B cell (primary cell): ENCODE results near the gene ABTB2. TPM values are rescaled to one million over a fixed set of nuclear protein-coding genes. Genes with fewer than 3 reads are reported as not detected.

ENCODE experiments used
- ATAC-seq: fragments of 200-7000 bp; cut with Tn5 transposase; one replicate; pipeline ENCODE4 v1.10.0; 2021; ENCODE audit warnings: low read depth, mild to moderate bottlenecking, moderate number of reproducible peaks, moderate library complexity
- CTCF ChIA-PET: fragments of 350-600 bp; sonication (Branson Sonifier 250); formaldehyde crosslinking; loops from one replicate; lab custom pipeline; 2021; ENCODE audit warnings: antibody characterized with exemption, inconsistent platforms; lab: Charles Lee
- POLR2A ChIA-PET: fragments of 350-600 bp; sonication (Branson Sonifier 250); formaldehyde crosslinking; loops from one replicate; lab custom pipeline; 2021; ENCODE audit warnings: antibody characterized with exemption; lab: Charles Lee
- DNase-seq: peaks from one replicate; pipeline ENCODE4 v3.0.0; 2013
- H2AFZ ChIP-seq: 2 replicates; pipeline ENCODE4 v1.6.1; 2012; ENCODE audit warnings: mild to moderate bottlenecking, low read depth, low read length; ENCODE audit not compliant: insufficient read depth, poor library complexity, severe bottlenecking
- H3K27ac ChIP-seq, 2 donors: 1 replicate in 1 of 2; 2 replicates in 1 of 2; pipeline ENCODE4 v1.5.1; 2012 to 2013; ENCODE audit warnings: low read length in 2 of 2, mild to moderate bottlenecking in 2 of 2, moderate library complexity in 1 of 2
- H3K27me3 ChIP-seq, 4 experiments: fragments of 200-600 bp in 1 of 4; sonication (generic) in 1 of 4; replicated peaks in 1 of 4; 1 replicate in 2 of 4; 2 replicates in 2 of 4; pipeline versions ENCODE4 v1.6.1 to v1.7.0; 2013 to 2016; ENCODE audit warnings: low read length in 3 of 4, mild to moderate bottlenecking in 2 of 4, mixed read lengths in 1 of 4, moderate library complexity in 1 of 4; ENCODE audit not compliant: insufficient read depth in 4 of 4, control insufficient read depth in 3 of 4; ENCODE audit errors: control extremely low read depth in 1 of 4
- H3K36me3 ChIP-seq, 2 experiments: replicated peaks in 1 of 2; 1 replicate in 1 of 2; 2 replicates in 1 of 2; pipeline versions ENCODE4 v1.6.1 to v1.7.1; 2013; ENCODE audit warnings: low read length in 1 of 2; ENCODE audit not compliant: insufficient read depth in 2 of 2, control insufficient read depth in 1 of 2; ENCODE audit errors: control extremely low read depth in 1 of 2, extremely low read depth in 1 of 2
- H3K4me1 ChIP-seq, 2 donors: fragments of 200-600 bp in 1 of 2; sonication (generic) in 1 of 2; 1 replicate in 1 of 2; 2 replicates in 1 of 2; pipeline versions ENCODE4 v1.5.1 to v1.6.1; 2013 to 2017; ENCODE audit warnings: low read length in 2 of 2; ENCODE audit not compliant: control insufficient read depth in 2 of 2, insufficient read depth in 2 of 2
- H3K4me2 ChIP-seq: replicated peaks from 2 replicates; pipeline ENCODE3; 2012; ENCODE audit warnings: mild to moderate bottlenecking, low read depth, low read length; ENCODE audit not compliant: poor library complexity, severe bottlenecking
- H3K4me3 ChIP-seq, 5 experiments: fragments of 200-600 bp in 1 of 5; sonication (generic) in 1 of 5; 1 replicate in 3 of 5; 2 replicates in 2 of 5; pipeline versions ENCODE4 v1.5.1 to v1.7.0; 2011 to 2016; ENCODE audit warnings: low read length in 4 of 5, mild to moderate bottlenecking in 4 of 5, low read depth in 2 of 5, control low read depth in 1 of 5, moderate library complexity in 1 of 5; ENCODE audit not compliant: insufficient read depth in 1 of 5; ENCODE audit errors: control extremely low read depth in 1 of 5, extremely low read depth in 1 of 5
- H3K79me2 ChIP-seq: fragments of 200-600 bp; sonication (generic); one replicate; pipeline ENCODE4 v1.6.0; 2016; ENCODE audit warnings: low read length; ENCODE audit not compliant: control insufficient read depth, insufficient read depth
- H3K9ac ChIP-seq: fragments of 200-600 bp; sonication (generic); 2 replicates; pipeline ENCODE4 v1.6.1; 2017; ENCODE audit warnings: mild to moderate bottlenecking, low read length, moderate library complexity
- H3K9me3 ChIP-seq, 3 donors: one replicate each; pipeline versions ENCODE4 v1.6.1 to v1.7.1; 2013; ENCODE audit warnings: low read length in 2 of 3; ENCODE audit not compliant: control insufficient read depth in 2 of 3, insufficient read depth in 1 of 3; ENCODE audit errors: control extremely low read depth in 1 of 3
- H4K20me1 ChIP-seq: 2 replicates; pipeline ENCODE4 v1.6.0; 2012; ENCODE audit warnings: mild to moderate bottlenecking, low read length; ENCODE audit not compliant: insufficient read depth, control insufficient read depth, poor library complexity, severe bottlenecking
- H3K27ac Mint-ChIP-seq: one replicate; pipeline ENCODE4 v1.8.0; 2021; ENCODE audit warnings: mixed read lengths
- H3K27me3 Mint-ChIP-seq: one replicate; pipeline ENCODE4 v1.8.0; 2021; ENCODE audit warnings: mixed read lengths
- H3K4me1 Mint-ChIP-seq: one replicate; pipeline ENCODE4 v1.8.0; 2021; ENCODE audit warnings: mixed read lengths
- H3K4me3 Mint-ChIP-seq: one replicate; pipeline ENCODE4 v1.8.0; 2021; ENCODE audit warnings: mixed read lengths
- H3K9me3 Mint-ChIP-seq: one replicate; pipeline ENCODE4 v1.8.0; 2022; ENCODE audit warnings: mixed read lengths; ENCODE audit not compliant: insufficient read depth
- EZH2 ChIP-seq: IDR thresholded peaks from 2 replicates; pipeline ENCODE4 v1.6.1; 2012; ENCODE audit warnings: borderline replicate concordance, low read depth, mild to moderate bottlenecking, moderate library complexity, low read length; ENCODE audit not compliant: insufficient read depth, poor library complexity, severe bottlenecking
- WGBS: methylation state at CpG from one replicate; pipeline ENCODE4 v1.1.5; 2013; ENCODE audit warnings: missing lambda C conversion rate; ENCODE audit not compliant: insufficient coverage; 5-methylcytosine and 5-hydroxymethylcytosine counted together
- intact Hi-C: fragments of 100-400 bp; cut with micrococcal nuclease; formaldehyde crosslinking; loops from one replicate; pipeline ENCODE4 v1.10.0; 2022
- polyA plus RNA-seq: library from polyadenylated mRNA; depleted of rRNA; stranded (reverse); fragments of >200 nt; gene quantifications from 2 replicates; pipeline ENCODE4 v1.2.3, GENCODE V29; 2012
- total RNA-seq, 2 donors: library from RNA; stranded (reverse); fragments of 120-200 nt in 1 of 2; gene quantifications; 1 replicate in 1 of 2; 2 replicates in 1 of 2; pipeline versions ENCODE4 v1.2.3 to v1.2.4, GENCODE V29; 2013 to 2022
- TF ChIP-seq, protein P1 (sequence below): fragments of 200-600 bp; IDR thresholded peaks from one replicate; pipeline ENCODE4 v1.8.0; 2022; ENCODE audit warnings: antibody characterized with exemption, mild to moderate bottlenecking

ABTB2 gene
- total and polyA plus RNA-seq, 2 donors (not counting 1 experiment from before 2014, with no cell fraction given) = 0.30 to 5.9 TPM

GRCh38 chr11:34356130-34356529, 1.7 kb downstream of the ABTB2 start:
- Histone ChIP-seq H3K4me2 (peak overlapping the region; percentile 99), H3K27me3 (peaks cover 0 to 44% (median 34%) of the 10 kb centered on the region in 4 experiments), H3K36me3 (no peaks in the 10 kb centered on the region), H3K4me1 (peaks cover 22 to 38% of the 10 kb centered on the region in 2 donors), H4K20me1 (no peaks in the 10 kb centered on the region), H3K79me2 (no peaks in the 10 kb centered on the region), H3K4me3 (peak overlapping the region in 2 of 5 experiments; percentile 22 to 70), H3K27ac (no peak overlapping the region), H3K9ac (no peak overlapping the region), H3K9me3 (peaks cover 0 to 8% (median 0%) of the 10 kb centered on the region in 3 donors), H2AFZ (no peak overlapping the region)
- H3K27me3 Mint-ChIP-seq = peaks cover 44% of the 10 kb centered on the region
- WGBS = 23% methylated on average over 2 of the region's 7 CpGs
- TF ChIP-seq EZH2 = no peak
- TF ChIP-seq, protein P1, sequence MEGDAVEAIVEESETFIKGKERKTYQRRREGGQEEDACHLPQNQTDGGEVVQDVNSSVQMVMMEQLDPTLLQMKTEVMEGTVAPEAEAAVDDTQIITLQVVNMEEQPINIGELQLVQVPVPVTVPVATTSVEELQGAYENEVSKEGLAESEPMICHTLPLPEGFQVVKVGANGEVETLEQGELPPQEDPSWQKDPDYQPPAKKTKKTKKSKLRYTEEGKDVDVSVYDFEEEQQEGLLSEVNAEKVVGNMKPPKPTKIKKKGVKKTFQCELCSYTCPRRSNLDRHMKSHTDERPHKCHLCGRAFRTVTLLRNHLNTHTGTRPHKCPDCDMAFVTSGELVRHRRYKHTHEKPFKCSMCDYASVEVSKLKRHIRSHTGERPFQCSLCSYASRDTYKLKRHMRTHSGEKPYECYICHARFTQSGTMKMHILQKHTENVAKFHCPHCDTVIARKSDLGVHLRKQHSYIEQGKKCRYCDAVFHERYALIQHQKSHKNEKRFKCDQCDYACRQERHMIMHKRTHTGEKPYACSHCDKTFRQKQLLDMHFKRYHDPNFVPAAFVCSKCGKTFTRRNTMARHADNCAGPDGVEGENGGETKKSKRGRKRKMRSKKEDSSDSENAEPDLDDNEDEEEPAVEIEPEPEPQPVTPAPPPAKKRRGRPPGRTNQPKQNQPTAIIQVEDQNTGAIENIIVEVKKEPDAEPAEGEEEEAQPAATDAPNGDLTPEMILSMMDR = no peak
- H3K9me3 Mint-ChIP-seq = no peaks in the 10 kb centered on the region
- intact Hi-C loops = loop anchor here (5.0 to 10.0 kb wide), 3 partner anchors 136 to 1099 kb away; partner anchors contain the start of gene HIPK3
- H3K4me1 Mint-ChIP-seq = peaks cover 37% of the 10 kb centered on the region
- ATAC-seq (no peak), DNase-seq (peak; percentile 16)
- CTCF ChIA-PET = interaction anchor here (2.0 to 4.9 kb wide), 3 partner anchors 122 to 359 kb away, joined by 6 to 129 read pairs (median 28); no protein-coding TSS in a partner anchor
- peak overlapping the region; percentile 71 for H3K4me3 Mint-ChIP-seq
- POLR2A ChIA-PET = no interaction called here
- no peak overlapping the region for H3K27ac Mint-ChIP-seq

DNA sequence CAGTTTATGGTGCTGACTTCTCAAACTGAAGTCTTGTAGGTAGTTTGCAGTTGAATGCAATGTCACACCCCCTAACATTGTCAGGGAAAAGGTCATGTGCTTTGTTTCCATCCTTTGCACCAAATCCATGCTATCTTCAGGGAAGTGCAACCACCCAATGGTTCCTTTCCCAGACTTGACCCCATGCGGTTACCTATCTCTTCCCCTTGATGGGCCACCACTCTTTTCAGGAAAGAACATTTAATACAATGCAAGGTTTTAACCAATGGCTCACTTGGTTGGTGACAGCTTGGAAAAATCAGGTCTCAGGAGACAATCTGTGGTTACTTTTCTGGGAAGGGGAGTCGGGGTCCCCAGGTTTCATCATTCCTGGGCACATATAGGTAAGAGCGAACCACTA, 2.1 kb downstream of the ABTB2 start:
- WGBS = 100% methylated on average over 1 of the region's 3 CpGs
- H3K9me3 Mint-ChIP-seq = no peaks in the 10 kb centered on the region
- H3K79me2 ChIP-seq = no peaks in the 10 kb centered on the region
- no peak overlapping the region for H2AFZ ChIP-seq
- H3K27ac ChIP-seq = no peak overlapping the region
- intact Hi-C loops = loop anchor here (5.0 to 10.0 kb wide), 3 partner anchors 137 to 1098 kb away; partner anchors contain the start of gene HIPK3
- CTCF ChIA-PET = interaction anchor here (2.0 to 4.9 kb wide), 3 partner anchors 121 to 358 kb away, joined by 6 to 129 read pairs (median 28); no protein-coding TSS in a partner anchor
- POLR2A ChIA-PET = no interaction called here
- no peak overlapping the region for H3K4me3 ChIP-seq
- H3K4me1 ChIP-seq = peaks cover 22 to 38% of the 10 kb centered on the region in 2 donors
- peaks cover 0 to 8% (median 0%) of the 10 kb centered on the region in 3 donors for H3K9me3 ChIP-seq
- ATAC-seq (no peak), DNase-seq (no peak)
- H4K20me1 ChIP-seq = no peaks in the 10 kb centered on the region
- no peak overlapping the region for H3K27ac Mint-ChIP-seq
- H3K27me3 ChIP-seq = peaks cover 0 to 44% (median 32%) of the 10 kb centered on the region in 4 experiments
- H3K4me1 Mint-ChIP-seq = peaks cover 37% of the 10 kb centered on the region
- H3K4me2 ChIP-seq = peak overlapping the region; percentile 99
- H3K9ac ChIP-seq = no peak overlapping the region
- H3K36me3 ChIP-seq = no peaks in the 10 kb centered on the region
- TF ChIP-seq, protein P1 = no peak
- TF ChIP-seq EZH2 = no peak
- H3K4me3 Mint-ChIP-seq = peak overlapping the region; percentile 71
- peaks cover 40% of the 10 kb centered on the region for H3K27me3 Mint-ChIP-seq
